ENCODE measurements around the gene MAN2A1.

The MAN2A1 gene

GRCh38 chr5:109689740-109690241 lies at the start of gene MAN2A1:
Gene MAN2A1 (plus strand): TSS chr5:109689927. CDS start chr5:109690418, 491 bp downstream.
- no peak for DNase-seq (ENCODE audit: low read depth, low spot score)

- DNase-seq (ENCODE audit: low read depth, low spot score) = no peak
Observed at GRCh38 chr5:109640976-109641375, 48.8 kb upstream of the MAN2A1 start.

DNA sequence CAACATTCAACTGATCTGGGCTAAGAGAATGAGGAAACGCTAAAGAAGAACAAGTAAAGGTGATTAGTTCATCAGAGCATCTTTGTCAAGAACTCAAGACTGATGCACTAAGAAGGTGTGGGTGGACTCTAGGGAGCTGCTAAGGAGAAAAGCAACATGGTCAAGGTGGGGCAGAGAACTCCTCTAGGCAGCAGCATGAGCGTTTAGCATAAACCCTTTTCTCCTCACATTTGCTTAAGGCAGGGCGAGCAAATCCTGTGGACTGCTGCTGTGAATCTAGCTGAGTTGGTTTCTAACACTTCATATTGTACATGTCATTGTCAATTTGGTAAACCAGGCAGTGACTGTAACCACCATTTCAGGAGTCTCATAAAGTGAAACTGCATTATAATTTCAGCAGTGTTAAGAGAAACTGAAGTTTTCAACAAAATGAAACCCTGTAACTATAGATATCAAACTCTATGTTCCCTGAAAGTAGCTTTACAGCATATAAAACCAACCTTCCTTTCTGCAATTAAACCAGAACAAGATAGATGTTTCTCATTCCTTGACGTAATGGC lies 45.9 kb upstream of the MAN2A1 start:
- DNase-seq (ENCODE audit: low read depth, low spot score) = no peak

- peak; percentile 38 for DNase-seq (ENCODE audit: low read depth, low spot score)
Observed at GRCh38 chr5:109644829-109645228, 44.9 kb upstream of the MAN2A1 start.

DNA sequence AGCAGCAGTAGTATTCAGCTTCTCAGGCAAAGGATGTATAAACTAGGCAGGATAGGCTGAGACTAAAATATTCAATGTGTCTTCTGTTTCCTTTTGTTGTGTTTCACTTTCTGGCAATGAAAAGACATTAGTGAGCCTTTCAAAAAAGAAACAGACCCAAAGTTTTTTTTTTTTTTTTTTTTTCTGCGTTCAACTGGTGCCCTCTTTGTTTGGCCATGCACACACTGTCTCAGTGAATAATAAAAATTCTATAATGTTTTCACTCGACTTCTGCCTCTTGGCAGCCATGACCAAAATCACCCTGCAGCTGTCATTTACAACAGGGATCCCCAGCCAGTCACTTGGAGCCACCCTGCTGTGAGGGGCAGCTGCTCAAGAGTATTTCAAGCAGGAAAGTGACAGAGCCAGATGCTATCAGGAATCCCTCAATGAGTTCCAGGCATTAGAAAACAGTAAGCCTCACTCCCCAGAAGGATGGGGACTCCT lies 44.0 kb upstream of the MAN2A1 start:
- no peak for DNase-seq (ENCODE audit: low read depth, low spot score)

- DNase-seq (ENCODE audit: low read depth, low spot score) = no peak
Observed at GRCh38 chr5:109649318-109649717, 40.4 kb upstream of the MAN2A1 start.

GRCh38 chr5:109650493-109650892 lies 39.2 kb upstream of the MAN2A1 start:
- DNase-seq (ENCODE audit: low read depth, low spot score) = no peak

GRCh38 chr5:109652096-109652495 lies 37.6 kb upstream of the MAN2A1 start:
- DNase-seq (ENCODE audit: low read depth, low spot score) = no peak

GRCh38 chr5:109653042-109653441 lies 36.7 kb upstream of the MAN2A1 start:
- no peak for DNase-seq (ENCODE audit: low read depth, low spot score)

DNA sequence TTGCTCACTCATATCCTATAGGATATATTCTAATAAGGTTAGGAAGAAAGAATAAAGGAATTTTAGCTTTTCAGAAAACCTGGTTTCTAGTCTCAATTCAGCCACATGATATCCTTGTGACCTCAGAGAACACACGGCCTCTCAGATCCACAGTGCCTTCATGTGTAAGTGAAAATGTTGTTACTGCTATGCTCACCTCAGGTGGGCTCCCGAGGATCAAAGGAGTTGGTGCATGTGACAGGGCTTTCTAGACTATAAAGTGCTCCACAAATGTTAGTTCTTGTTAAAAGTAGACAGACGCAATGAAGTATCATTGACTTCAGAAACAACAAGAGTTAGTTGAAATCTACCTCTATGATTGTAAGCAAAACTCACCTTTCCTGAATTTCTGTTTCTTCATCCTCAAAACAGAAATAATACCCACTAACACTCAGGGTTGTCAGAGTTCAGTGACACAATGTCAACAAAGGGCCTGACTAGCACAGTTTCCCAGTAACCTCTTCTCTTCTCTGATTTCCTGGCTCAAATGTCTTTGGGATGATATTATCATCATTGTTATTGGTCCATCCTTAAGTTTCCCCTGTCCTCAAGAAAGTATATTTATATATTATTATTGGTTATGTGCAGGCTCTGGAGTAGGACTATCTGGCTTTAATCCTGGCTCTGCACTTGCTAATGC lies 36.0 kb upstream of the MAN2A1 start:
- no peak for DNase-seq (ENCODE audit: low read depth, low spot score)

DNA sequence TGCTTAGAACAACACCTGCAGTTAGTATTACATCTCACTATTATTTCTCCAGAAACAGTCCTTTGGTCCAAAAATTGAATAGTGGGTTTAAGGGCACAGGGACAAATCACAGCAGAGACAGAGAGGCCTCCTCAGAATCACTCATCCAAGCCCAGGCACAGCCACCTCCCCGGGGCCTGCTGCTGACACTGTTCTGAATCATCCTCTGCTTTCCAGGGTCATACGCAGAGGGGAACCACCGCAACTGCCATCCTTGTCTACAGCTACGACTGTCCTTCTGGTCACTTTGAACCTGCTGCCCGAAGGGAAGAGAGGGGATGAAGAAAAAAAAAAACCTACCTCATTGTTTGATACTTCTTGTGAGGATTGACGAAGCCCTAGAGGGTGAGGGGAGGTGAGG lies 35.3 kb upstream of the MAN2A1 start:
- no peak for DNase-seq (ENCODE audit: low read depth, low spot score)

DNA sequence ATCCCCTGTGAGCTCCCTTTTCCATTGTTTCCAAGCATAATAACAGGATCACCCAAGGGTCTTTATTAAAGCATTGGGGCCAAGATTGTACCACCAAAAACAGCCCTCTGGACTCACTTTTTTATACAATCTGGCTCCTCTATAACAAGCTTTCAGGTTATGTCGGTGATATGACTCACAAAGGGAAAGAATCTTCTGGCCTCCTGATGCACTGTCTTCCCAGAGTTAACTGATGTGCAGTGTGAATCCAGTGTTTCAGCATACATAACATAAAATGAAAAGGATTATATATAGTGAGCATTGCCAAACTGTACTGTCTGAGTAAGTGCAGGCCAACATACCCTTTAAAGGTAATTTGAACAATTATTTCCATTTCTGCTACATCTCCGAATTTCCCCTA lies 33.9 kb upstream of the MAN2A1 start:
- DNase-seq (ENCODE audit: low read depth, low spot score) = no peak

DNA sequence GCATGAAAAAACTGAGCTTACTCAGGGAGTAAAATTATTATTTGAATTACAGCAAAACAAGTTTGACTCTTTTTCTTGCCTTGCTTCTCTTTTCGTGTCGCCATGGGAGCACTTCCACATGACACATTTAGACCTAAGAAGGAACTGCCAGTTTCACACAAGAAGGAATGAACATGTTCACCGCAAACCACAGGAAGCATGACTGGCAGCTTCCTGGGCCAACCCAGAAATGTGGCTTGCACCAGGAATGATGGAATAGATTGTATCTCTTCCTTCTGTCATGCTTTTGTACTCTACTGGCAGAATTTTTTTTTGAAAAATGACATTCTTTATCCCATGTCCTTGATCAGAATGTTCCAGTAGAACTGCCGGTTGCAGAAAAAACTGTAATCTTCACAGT lies 32.9 kb upstream of the MAN2A1 start:
- DNase-seq (ENCODE audit: low read depth, low spot score) = no peak

- no peak for DNase-seq (ENCODE audit: low read depth, low spot score)
Observed at GRCh38 chr5:109659901-109660300, 29.8 kb upstream of the MAN2A1 start.

DNA sequence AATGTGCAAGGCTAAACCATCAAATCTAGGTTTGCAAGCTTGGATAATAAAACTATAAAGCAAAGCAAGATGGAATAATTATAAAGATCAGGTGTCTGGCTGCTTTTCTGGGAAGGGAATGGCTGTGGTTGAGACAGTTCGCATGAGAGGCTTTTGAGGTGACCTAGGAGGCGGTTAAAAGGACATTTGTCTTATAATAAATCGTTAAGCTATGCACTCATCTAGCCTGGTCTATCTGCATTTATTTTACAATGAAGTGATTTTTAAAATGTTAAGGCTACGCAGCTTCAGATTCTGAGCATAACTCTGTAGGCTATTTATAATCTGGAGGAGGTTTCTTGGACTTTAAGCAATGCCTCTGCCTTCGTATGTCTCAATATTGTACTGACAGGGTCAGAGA lies 29.4 kb upstream of the MAN2A1 start:
- no peak for DNase-seq (ENCODE audit: low read depth, low spot score)

DNA sequence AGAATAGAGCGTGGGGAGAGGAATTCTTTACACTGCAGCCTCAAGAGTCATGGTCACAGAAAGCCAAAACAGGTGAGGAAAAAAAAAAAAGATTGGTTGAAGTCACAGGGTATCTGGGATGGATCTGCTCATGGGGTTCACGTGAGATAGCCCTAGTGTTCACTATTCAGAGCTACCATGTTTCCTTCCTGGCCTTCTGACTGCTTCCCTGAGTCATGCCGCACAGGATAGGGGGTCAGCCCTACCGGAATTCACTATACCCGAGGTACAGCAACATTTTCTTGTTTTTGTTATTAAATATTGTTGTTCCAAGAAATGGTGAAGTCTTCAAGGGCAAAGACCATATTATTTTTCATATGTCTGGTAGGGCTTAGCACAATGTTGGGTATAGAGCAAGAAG lies 21.5 kb upstream of the MAN2A1 start:
- DNase-seq (ENCODE audit: low read depth, low spot score) = no peak

DNA sequence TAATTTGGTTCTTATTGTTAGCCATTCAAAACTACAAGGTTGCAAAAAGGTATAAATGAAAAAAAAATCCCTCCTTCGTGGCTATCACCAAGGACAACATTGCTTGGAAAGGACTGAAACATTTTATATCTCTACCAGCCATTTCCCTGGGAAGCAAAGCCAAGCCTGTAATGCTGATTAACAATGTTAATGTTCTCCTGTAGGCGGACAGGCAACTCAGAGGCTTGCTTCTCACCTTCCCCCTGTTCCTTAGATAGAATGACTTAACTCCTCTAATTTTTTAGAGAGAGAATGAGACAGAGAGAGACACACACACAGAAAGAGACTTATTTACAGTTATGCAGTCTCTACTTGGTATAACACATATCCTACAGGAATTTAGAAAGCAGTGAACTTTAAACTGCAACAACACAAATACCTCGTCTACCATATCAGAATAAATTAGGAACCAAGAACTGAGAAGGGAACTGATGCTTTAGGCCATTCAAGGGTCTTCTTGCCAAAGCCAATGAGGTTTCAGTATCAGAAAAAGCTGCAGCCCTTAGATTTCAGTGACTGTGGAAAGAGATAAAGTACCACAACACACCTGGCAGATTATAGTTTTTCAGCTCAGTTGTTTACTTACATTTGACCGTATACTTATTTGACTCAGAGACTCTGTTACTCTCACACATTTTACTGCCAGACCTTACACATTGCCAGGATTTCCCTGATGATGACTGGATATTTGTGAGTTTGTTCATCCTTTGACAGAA lies 20.9 kb upstream of the MAN2A1 start:
- DNase-seq (ENCODE audit: low read depth, low spot score) = no peak

DNA sequence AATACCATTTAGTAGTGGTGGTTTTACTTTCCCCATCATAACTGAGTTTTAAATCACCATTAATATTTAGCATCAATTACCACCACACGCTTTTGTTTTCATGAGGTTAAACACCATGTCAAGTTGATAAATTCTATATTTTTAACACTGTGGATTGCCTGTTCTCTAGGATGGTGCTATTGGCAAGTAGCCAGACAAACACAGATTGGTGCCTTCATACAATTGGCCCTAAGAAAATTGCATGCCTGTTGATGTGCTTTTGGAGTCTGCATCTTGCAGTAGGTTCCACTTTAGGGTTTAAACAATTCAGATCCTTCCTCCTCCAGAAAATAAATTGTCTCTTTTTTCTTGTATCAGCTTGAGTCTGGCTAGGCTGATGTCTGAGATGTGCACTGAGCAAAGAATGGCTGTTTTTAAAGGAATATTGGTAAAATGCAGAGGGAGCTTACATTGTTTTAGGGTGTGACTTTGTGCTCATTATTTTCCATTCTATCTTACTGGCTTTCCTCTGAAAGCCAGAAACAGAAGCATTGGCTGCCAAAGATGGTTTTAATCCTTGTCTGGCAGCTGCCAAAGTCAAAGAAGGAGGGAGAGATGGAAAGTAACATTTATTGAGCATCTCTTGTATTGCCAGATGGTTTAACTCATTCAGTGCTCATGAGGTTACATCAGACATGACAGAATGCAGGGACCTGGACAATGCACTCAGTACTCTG lies 19.6 kb upstream of the MAN2A1 start:
- no peak for DNase-seq (ENCODE audit: low read depth, low spot score)

DNA sequence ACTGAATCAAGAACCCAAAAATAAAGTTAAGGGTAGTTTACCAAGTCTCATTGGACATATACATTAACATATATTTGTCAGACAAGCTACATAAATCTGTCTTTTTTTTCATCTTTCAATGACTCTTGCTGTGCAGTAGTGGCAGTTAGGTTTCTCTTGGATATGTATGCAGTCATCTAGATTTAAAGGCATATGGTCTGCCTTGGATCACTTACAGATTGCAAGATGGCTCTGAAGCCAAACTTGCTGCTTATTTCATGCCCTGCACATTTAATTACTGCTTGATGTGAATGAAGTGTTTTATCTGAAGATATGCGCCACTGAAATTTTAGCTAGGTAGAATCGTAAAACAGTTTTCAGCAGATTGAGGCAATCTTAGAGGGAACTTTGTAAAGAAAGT lies 18.6 kb upstream of the MAN2A1 start:
- no peak for DNase-seq (ENCODE audit: low read depth, low spot score)

GRCh38 chr5:109674596-109674995 lies 15.1 kb upstream of the MAN2A1 start:
- DNase-seq (ENCODE audit: low read depth, low spot score) = no peak

DNA sequence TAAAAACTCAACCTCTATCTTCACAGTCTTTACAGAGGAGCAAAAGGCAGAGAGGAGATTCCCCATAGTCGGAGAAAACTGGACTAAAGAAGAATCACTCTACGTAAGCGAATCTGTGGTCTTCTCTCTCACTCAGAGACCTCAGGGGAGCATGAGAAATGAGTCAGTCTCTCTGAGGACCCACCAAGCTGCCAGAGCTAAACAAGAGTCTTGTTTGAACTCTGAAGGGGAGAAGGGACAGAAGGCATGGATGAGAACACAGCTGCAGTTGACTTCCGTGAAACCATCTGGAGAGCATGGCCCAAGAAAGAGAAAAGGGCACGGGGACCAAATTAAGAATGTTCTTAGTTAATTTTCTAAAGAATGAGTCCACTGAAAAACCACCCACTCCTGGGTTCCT lies 12.8 kb upstream of the MAN2A1 start:
- DNase-seq (ENCODE audit: low read depth, low spot score) = no peak

GRCh38 chr5:109678447-109678846 lies 11.3 kb upstream of the MAN2A1 start:
- DNase-seq (ENCODE audit: low read depth, low spot score) = no peak

Data from iPS DF 19.7 (cell line).